Psoas muscle (tissue), 8 donors: ENCODE measurements around the gene DHX38. TPM values are rescaled to one million over a fixed set of nuclear protein-coding genes. Genes with fewer than 3 reads are reported as not detected.

ENCODE experiments used
- ATAC-seq, 4 donors: fragments of 200-7000 bp; cut with Tn5 transposase; one replicate each; pipeline ENCODE4 v1.9.1; 2020; ENCODE audit warnings: moderate library complexity in 3 of 4, mild to moderate bottlenecking in 2 of 4
- DNase-seq, 2 donors: peaks; one replicate each; pipeline ENCODE4 v3.0.0-alpha.2; 2020
- H3K27ac ChIP-seq: fragments of 200-600 bp; one replicate; pipeline ENCODE4 v1.8.0; 2022
- H3K27me3 ChIP-seq, 3 donors: fragments of 200-600 bp in 1 of 3; one replicate each; pipeline versions ENCODE4 v1.6.1 to v1.8.0; 2013 to 2022; ENCODE audit warnings: low read length in 2 of 3, mild to moderate bottlenecking in 2 of 3, moderate library complexity in 1 of 3; ENCODE audit not compliant: insufficient read depth in 3 of 3
- H3K36me3 ChIP-seq, 2 donors: fragments of 200-600 bp in 1 of 2; one replicate each; pipeline versions ENCODE4 v1.6.1 to v1.8.0; 2013 to 2022; ENCODE audit warnings: low read depth in 1 of 2, mild to moderate bottlenecking in 1 of 2, moderate library complexity in 1 of 2; ENCODE audit not compliant: insufficient read depth in 1 of 2
- H3K4me1 ChIP-seq: fragments of 200-600 bp; one replicate; pipeline ENCODE4 v1.8.0; 2022
- H3K4me3 ChIP-seq: fragments of 200-600 bp; one replicate; pipeline ENCODE4 v1.8.0; 2022; ENCODE audit warnings: mild to moderate bottlenecking
- H3K9me3 ChIP-seq: fragments of 200-600 bp; one replicate; pipeline ENCODE4 v1.8.0; 2022
- WGBS, 3 donors: extraction: QIAGEN DNeasy Blood & Tissue Kit; methylation state at CpG; one replicate each; pipeline versions ENCODE4 v1.1.6 to v1.1.7; 2013; 5-methylcytosine and 5-hydroxymethylcytosine counted together
- intact Hi-C, 2 donors: fragments of 100-400 bp; cut with DNase I; formaldehyde crosslinking; loops; one replicate each; pipeline versions ENCODE4 v1.11.0 to v1.14.2; 2022
- polyA plus RNA-seq, 3 donors: library from polyadenylated mRNA; stranded (reverse); fragments of 200-250 nt; gene quantifications; one replicate each; pipeline ENCODE4 v1.2.3, GENCODE V29; 2013
- total RNA-seq, 4 donors: library from RNA; stranded (reverse); fragmentation: NEBNext Ultra II Directional in 2 of 4; extraction: Animal tissue kit (Norgen Biotek cat#: 25700) in 2 of 4; gene quantifications; one replicate each; pipeline versions ENCODE4 v1.2.1 to v1.2.4, GENCODE V29; 2021 to 2023
- TF ChIP-seq, protein P1 (sequence below): fragments of 200-600 bp; IDR thresholded peaks from one replicate; pipeline ENCODE4 v1.8.0; 2022; ENCODE audit warnings: antibody characterized with exemption
- donor health status: healthy with polysubstance abuse.
- donor health status: DM: no; HTN: no; CAD: no; lungs with moderate emphysema.
- donor health status: Bipolar disorder and iron deficiency.
- donor health status: healthy.
- donor health status: DM: yes; HTN: yes; CAD: no.
- donor health status: DM: no; HTN: no; CAD: no.
- donor health status: DM: no; HTN: no; CAD: no.
- donor health status: DM: yes; HTN: yes; CAD: no.

DHX38 gene
- total and polyA plus RNA-seq, 7 donors = 32.8 to 71.9 (median 54.2) TPM

DNA sequence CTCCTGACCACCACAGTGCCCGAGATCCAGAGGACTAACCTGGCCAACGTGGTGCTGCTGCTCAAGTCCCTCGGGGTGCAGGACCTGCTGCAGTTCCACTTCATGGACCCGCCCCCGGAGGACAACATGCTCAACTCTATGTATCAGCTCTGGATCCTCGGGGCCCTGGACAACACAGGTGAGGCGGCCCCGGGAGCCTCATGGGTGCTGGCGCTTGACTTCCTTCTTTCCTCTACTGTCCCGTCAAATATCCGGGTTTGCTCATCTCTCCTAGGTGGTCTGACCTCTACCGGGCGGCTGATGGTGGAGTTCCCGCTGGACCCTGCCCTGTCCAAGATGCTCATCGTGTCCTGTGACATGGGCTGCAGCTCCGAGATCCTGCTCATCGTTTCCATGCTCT lies 13.7 kb downstream of the DHX38 start:
- WGBS, 3 donors = 93 to 96% (median 93%) methylated on average over 17 of the region's 17 CpGs
- TF ChIP-seq, protein P1, sequence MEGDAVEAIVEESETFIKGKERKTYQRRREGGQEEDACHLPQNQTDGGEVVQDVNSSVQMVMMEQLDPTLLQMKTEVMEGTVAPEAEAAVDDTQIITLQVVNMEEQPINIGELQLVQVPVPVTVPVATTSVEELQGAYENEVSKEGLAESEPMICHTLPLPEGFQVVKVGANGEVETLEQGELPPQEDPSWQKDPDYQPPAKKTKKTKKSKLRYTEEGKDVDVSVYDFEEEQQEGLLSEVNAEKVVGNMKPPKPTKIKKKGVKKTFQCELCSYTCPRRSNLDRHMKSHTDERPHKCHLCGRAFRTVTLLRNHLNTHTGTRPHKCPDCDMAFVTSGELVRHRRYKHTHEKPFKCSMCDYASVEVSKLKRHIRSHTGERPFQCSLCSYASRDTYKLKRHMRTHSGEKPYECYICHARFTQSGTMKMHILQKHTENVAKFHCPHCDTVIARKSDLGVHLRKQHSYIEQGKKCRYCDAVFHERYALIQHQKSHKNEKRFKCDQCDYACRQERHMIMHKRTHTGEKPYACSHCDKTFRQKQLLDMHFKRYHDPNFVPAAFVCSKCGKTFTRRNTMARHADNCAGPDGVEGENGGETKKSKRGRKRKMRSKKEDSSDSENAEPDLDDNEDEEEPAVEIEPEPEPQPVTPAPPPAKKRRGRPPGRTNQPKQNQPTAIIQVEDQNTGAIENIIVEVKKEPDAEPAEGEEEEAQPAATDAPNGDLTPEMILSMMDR = no peak

DNA sequence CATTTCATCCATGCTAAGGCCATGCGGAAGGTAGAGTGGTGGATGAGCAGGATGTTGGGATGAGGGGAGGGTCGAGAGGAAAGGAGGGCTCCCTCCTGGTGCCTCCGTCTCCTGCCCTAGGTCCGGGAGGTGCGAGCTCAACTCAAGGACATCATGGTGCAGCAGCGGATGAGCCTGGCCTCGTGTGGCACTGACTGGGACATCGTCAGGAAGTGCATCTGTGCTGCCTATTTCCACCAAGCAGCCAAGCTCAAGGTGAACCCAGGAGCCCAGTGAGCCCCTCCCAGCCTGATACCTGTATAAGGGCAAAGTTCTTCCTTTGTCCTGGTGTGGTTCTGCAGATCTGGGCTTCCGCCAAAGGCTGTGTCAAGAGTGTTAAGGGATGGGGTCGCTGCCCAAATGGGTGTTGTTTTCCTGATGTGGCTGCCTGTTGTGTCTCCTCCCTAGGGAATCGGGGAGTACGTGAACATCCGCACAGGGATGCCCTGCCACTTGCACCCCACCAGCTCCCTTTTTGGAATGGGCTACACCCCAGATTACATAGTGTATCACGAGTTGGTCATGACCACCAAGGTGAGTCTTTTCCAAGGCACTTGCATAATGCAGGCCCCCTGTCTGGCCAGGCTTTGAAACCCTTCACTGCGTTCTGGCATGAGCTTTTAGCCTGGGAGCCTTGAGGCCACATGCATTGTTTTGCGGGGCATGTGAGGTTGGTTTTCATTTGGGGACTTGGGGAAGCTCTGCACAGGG lies 14.9 kb downstream of the DHX38 start:
- Histone ChIP-seq H3K4me1 (no peaks in the 10 kb centered on the region), H3K9me3 (no peaks in the 10 kb centered on the region), H3K27me3 (no peaks in the 10 kb centered on the region), H3K27ac (no peak overlapping the region), H3K4me3 (no peak overlapping the region), H3K36me3 (peaks cover 16 to 98% of the 10 kb centered on the region in 2 donors)
- intact Hi-C loops = no loop called here
- no peak for ATAC-seq
- DNase-seq = no peak
- TF ChIP-seq, protein P1 = no peak
- WGBS, 3 donors = 83 to 89% (median 87%) methylated on average over 16 of the region's 16 CpGs

More for the DNA sequence above, 13.7 kb downstream of the DHX38 start:
- Histone ChIP-seq H3K27me3 (no peaks in the 10 kb centered on the region), H3K4me1 (no peaks in the 10 kb centered on the region), H3K9me3 (no peaks in the 10 kb centered on the region), H3K27ac (no peak overlapping the region), H3K4me3 (no peak overlapping the region), H3K36me3 (peaks cover 17 to 100% of the 10 kb centered on the region in 2 donors)
- intact Hi-C loops = no loop called here
- ATAC-seq = no peak
- DNase-seq = no peak

DNA sequence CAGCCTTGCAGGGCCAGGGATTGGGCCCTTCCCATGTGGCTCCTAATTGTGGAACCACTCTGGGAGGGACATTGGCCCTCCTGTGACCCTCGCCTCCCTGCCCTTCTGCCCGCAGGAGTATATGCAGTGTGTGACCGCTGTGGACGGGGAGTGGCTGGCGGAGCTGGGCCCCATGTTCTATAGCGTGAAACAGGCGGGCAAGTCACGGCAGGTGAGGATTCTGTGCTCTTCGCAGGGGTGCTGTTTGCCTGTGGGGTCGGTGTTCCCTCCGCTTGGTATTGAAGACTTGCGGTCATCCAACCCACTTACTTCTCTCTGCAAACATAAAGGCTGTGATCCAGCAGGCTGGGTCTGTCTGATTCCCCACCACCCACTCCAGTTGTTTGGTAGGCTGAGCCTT lies 15.7 kb downstream of the DHX38 start:
- Histone ChIP-seq H3K36me3 (peaks cover 16 to 91% of the 10 kb centered on the region in 2 donors), H3K4me1 (no peaks in the 10 kb centered on the region), H3K9me3 (no peaks in the 10 kb centered on the region), H3K27me3 (no peaks in the 10 kb centered on the region), H3K27ac (no peak overlapping the region), H3K4me3 (no peak overlapping the region)
- TF ChIP-seq, protein P1 = no peak
- intact Hi-C loops = no loop called here
- WGBS, 3 donors = 95 to 99% (median 96%) methylated on average over 12 of the region's 12 CpGs
- ATAC-seq = no peak
- DNase-seq = no peak

DNA sequence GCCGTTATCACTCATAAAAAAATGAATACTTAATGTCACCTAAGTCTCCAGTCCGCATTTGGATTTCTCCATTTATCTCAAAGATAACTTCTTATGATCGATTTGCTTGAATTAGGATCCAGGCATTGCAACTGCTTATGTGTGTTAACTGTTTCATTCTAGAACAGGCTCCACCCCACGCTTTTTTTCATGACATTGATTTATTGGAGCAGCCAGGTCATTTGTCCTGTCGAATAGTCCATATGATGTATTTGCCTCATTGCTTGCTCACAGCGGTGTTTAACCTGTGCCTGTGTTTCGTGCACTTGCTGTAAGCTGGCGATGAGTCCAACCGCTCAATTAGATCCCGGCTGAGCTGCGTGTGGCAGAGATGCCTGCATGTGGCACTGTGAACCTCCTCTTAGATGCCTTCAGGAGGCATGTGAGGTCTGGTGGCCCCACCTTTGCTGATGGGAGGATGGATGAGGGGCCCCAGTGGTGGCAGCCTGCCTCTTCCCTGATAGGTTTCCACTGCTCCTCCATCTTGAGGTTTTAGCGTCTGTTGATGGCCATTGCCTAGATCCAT lies 16.4 kb downstream of the DHX38 start:
- DNase-seq (no peak), ATAC-seq (no peak)
- H3K27ac ChIP-seq = no peak overlapping the region
- H3K4me1 ChIP-seq = no peaks in the 10 kb centered on the region
- no peaks in the 10 kb centered on the region for H3K27me3 ChIP-seq
- WGBS, 3 donors = 90 to 91% (median 91%) methylated on average over 12 of the region's 12 CpGs
- H3K36me3 ChIP-seq = peaks cover 15 to 83% of the 10 kb centered on the region in 2 donors
- H3K9me3 ChIP-seq = no peaks in the 10 kb centered on the region
- intact Hi-C loops = no loop called here
- H3K4me3 ChIP-seq = no peak overlapping the region
- TF ChIP-seq, protein P1 = no peak
